DOHH2 (cell line): ENCODE measurements around the gene GNPTAB.

Source experiments
- H3F3A ChIP-seq: fragments of 200-600 bp; sonication (generic), shearing (Covaris generic); 2 replicates; pipeline ENCODE4 v1.6.0; 2016; ENCODE audit warnings: antibody characterized with exemption, mild to moderate bottlenecking; ENCODE audit not compliant: control insufficient read depth, insufficient read depth
- H3K27ac ChIP-seq: fragments of 200-600 bp; sonication (generic); 2 replicates; pipeline ENCODE4 v1.5.1; 2014; ENCODE audit warnings: low read depth, mild to moderate bottlenecking, low read length, moderate library complexity
- H3K27me3 ChIP-seq: fragments of 200-600 bp; sonication (generic); 2 replicates; pipeline ENCODE4 v1.6.1; 2014; ENCODE audit warnings: mild to moderate bottlenecking, low read length, mixed read lengths; ENCODE audit not compliant: control insufficient read depth
- H3K36me3 ChIP-seq: fragments of 200-600 bp; sonication (generic); 2 replicates; pipeline ENCODE4 v1.6.1; 2014; ENCODE audit warnings: mild to moderate bottlenecking, low read length, moderate library complexity, mixed read lengths; ENCODE audit not compliant: control insufficient read depth
- H3K4me1 ChIP-seq: fragments of 200-600 bp; sonication (generic); 2 replicates; pipeline ENCODE4 v1.6.1; 2014; ENCODE audit warnings: mild to moderate bottlenecking, low read length, mixed read lengths; ENCODE audit not compliant: control insufficient read depth
- H3K4me2 ChIP-seq: fragments of 200-600 bp; sonication (generic); 2 replicates; pipeline ENCODE4 v1.6.0; 2014; ENCODE audit warnings: mild to moderate bottlenecking, low read length, moderate library complexity
- H3K4me3 ChIP-seq: fragments of 200-600 bp; sonication (generic); 2 replicates; pipeline ENCODE4 v1.5.1; 2014; ENCODE audit warnings: mild to moderate bottlenecking, low read length, mixed read lengths
- H3K79me2 ChIP-seq: fragments of 200-600 bp; sonication (generic); 2 replicates; pipeline ENCODE4 v1.6.1; 2014; ENCODE audit warnings: mild to moderate bottlenecking, low read length, mixed read lengths; ENCODE audit not compliant: control insufficient read depth
- H3K9me2 ChIP-seq: fragments of 200-600 bp; sonication (generic); replicated peaks from 2 replicates; pipeline ENCODE4 v1.6.1; 2014; ENCODE audit warnings: mild to moderate bottlenecking, low read length, mixed read lengths; ENCODE audit not compliant: control insufficient read depth
- H3K9me3 ChIP-seq: fragments of 200-600 bp; sonication (generic); 2 replicates; pipeline ENCODE4 v1.6.1; 2014; ENCODE audit warnings: antibody characterized with exemption, low read length, mixed read lengths; ENCODE audit not compliant: control insufficient read depth, insufficient read depth
- H4K20me1 ChIP-seq: fragments of 200-600 bp; sonication (generic); 2 replicates; pipeline ENCODE4 v1.6.0; 2014; ENCODE audit warnings: low read depth, mild to moderate bottlenecking, antibody characterized with exemption, low read length, moderate library complexity; ENCODE audit not compliant: control insufficient read depth, insufficient read depth
- EZH2phosphoT487 ChIP-seq: fragments of 200-600 bp; sonication (generic); IDR thresholded peaks from 2 replicates; pipeline ENCODE4 v1.6.1; 2017; ENCODE audit warnings: borderline replicate concordance, mild to moderate bottlenecking, antibody characterized with exemption, low read length, moderate library complexity, mixed read lengths
- TF ChIP-seq, protein P1 (sequence below): fragments of 200-600 bp; sonication (generic); IDR thresholded peaks from one replicate; pipeline ENCODE4 v1.5.1; 2014; ENCODE audit warnings: antibody characterized with exemption, mild to moderate bottlenecking, low read depth, low read length; ENCODE audit not compliant: poor library complexity, severe bottlenecking

The GNPTAB gene

DNA sequence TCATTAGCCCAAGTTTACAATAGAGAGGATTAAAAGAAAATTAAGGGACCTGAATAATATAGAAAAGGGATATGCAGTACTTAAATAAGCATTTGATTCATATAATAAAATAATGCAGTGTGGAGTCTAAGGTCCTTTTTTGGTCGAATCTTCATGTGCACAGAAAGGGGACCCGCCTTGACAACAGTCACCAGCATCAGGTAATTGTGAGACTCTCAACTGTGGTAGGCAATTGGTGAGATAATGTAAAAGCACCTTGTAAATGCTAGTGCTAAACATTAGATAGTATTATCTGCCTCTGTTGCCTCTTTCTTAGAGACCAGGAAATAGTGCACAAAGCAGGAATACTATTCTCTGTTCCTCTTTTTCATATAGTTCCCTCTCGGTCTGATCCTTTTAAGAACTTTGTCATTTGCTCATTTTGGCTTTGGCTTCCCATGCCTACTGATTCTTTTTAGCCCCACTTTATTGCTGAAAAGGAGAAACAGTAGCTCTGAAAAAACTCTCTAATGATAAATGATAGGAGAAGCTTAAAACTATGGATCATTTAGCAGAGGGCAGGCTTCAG, 115.8 kb downstream of the GNPTAB start:
- H3F3A ChIP-seq, result no peaks in the 10 kb centered on the region
- H3K27me3 ChIP-seq, result no peaks in the 10 kb centered on the region
- H3K79me2 ChIP-seq, result peaks cover 2% of the 10 kb centered on the region; the same call in 1 of the 2 replicates
- no peaks in the 10 kb centered on the region; the same call in 1 of the 2 replicates for H4K20me1 ChIP-seq
- TF ChIP-seq, protein P1, sequence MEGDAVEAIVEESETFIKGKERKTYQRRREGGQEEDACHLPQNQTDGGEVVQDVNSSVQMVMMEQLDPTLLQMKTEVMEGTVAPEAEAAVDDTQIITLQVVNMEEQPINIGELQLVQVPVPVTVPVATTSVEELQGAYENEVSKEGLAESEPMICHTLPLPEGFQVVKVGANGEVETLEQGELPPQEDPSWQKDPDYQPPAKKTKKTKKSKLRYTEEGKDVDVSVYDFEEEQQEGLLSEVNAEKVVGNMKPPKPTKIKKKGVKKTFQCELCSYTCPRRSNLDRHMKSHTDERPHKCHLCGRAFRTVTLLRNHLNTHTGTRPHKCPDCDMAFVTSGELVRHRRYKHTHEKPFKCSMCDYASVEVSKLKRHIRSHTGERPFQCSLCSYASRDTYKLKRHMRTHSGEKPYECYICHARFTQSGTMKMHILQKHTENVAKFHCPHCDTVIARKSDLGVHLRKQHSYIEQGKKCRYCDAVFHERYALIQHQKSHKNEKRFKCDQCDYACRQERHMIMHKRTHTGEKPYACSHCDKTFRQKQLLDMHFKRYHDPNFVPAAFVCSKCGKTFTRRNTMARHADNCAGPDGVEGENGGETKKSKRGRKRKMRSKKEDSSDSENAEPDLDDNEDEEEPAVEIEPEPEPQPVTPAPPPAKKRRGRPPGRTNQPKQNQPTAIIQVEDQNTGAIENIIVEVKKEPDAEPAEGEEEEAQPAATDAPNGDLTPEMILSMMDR, result no peak
- TF ChIP-seq EZH2phosphoT487, result no peak
- H3K4me3 ChIP-seq, result no peak overlapping the region
- no peaks in the 10 kb centered on the region for H3K9me2 ChIP-seq
- H3K27ac ChIP-seq, result no peak overlapping the region
- H3K36me3 ChIP-seq, result peaks cover 18% of the 10 kb centered on the region
- H3K9me3 ChIP-seq, result no peaks in the 10 kb centered on the region
- no peak overlapping the region for H3K4me2 ChIP-seq
- H3K4me1 ChIP-seq, result peaks cover 17% of the 10 kb centered on the region

DNA sequence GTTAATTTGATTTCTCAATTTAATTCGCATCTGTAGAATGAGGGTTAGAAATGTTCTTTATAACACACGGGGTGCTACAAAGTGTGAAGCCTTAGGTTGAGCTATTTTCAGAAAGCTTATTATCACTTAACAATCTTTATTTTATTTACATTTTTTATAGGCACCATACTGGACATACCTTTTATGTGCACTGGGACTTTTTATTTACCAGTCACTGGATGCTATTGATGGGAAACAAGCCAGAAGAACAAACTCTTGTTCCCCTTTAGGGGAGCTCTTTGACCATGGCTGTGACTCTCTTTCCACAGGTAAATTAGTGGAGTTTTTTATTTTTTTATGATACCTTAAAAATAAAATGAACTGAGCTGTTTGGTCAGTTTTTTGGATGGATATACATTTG, 116.8 kb downstream of the GNPTAB start:
- Histone ChIP-seq H3K27ac (no peak overlapping the region), H3K4me3 (no peak overlapping the region), H3K9me3 (no peaks in the 10 kb centered on the region), H3K36me3 (peaks cover 13% of the 10 kb centered on the region), H3K4me2 (no peak overlapping the region), H3K79me2 (peaks cover 2% of the 10 kb centered on the region; the same call in 1 of the 2 replicates), H3K27me3 (no peaks in the 10 kb centered on the region), H3K9me2 (no peaks in the 10 kb centered on the region), H3K4me1 (peaks cover 10% of the 10 kb centered on the region), H4K20me1 (no peaks in the 10 kb centered on the region; the same call in 1 of the 2 replicates), H3F3A (no peaks in the 10 kb centered on the region)
- TF ChIP-seq EZH2phosphoT487, result no peak

DNA sequence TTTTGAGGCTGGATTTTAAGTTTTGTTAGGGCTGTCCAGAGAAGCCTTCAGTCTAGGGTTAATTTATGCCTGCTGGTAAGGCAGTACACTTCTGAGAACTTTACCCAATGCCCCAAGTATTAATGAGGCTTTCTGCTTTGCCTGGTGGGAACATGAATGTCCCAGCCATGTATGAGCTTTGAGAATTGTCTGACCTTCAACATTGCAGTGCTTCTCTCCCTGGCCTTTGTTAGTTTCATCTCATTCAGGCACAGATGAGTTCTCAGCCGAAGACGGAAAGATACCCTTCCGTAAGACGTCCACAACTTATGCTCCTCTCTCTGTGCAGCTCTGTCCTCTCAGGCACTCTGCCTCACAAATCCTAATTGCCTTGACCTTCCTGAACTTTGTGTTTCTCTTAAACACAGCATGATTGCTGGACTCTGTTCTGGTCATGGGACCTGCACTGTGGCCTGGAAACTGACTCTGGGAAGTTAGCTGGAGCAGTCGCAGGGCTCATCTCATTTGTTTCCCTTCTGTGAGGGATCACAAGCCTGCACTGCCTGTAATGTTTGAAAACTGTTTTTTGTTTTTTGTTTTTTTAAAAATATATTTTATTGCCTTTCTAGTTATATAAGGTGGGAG, 117.6 kb downstream of the GNPTAB start:
- peaks cover 7% of the 10 kb centered on the region for H3K4me1 ChIP-seq
- no peak overlapping the region for H3K4me3 ChIP-seq
- no peak overlapping the region for H3K27ac ChIP-seq
- no peak overlapping the region for H3K4me2 ChIP-seq
- no peaks in the 10 kb centered on the region for H3K9me3 ChIP-seq
- peaks cover 2% of the 10 kb centered on the region; the same call in 1 of the 2 replicates for H3K79me2 ChIP-seq
- H3F3A ChIP-seq, result no peaks in the 10 kb centered on the region
- no peaks in the 10 kb centered on the region; the same call in 1 of the 2 replicates for H4K20me1 ChIP-seq
- peaks cover 13% of the 10 kb centered on the region for H3K36me3 ChIP-seq
- H3K9me2 ChIP-seq, result no peaks in the 10 kb centered on the region
- no peak for TF ChIP-seq EZH2phosphoT487
- TF ChIP-seq, protein P1, result no peak
- no peaks in the 10 kb centered on the region for H3K27me3 ChIP-seq

DNA sequence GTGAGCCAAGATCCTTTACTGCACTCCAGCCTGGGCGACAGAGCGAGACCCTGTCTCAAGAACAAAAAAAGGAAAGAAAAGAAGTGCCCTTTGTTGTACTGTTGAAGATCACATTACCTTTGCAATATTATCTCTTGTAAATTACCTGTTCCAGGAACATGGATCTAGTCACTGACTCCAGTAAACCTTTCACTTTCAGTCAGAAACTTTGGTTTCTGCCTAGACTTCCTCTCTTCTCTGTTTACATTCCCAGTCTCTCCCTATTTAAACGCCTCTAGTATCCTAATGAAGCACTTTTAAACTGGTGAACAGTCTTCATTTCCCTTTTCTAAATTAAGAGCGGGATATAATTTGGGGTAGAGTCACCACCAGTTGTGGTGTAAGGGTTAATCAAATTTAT, 120.5 kb downstream of the GNPTAB start:
- TF ChIP-seq, protein P1, result no peak
- no peak for TF ChIP-seq EZH2phosphoT487
- no peaks in the 10 kb centered on the region for H3K9me3 ChIP-seq

More for the DNA sequence above, 120.5 kb downstream of the GNPTAB start:
- H3K36me3 ChIP-seq, result peaks cover 5% of the 10 kb centered on the region; the same call in 1 of the 2 replicates
- no peaks in the 10 kb centered on the region for H3F3A ChIP-seq
- no peak overlapping the region for H3K4me2 ChIP-seq
- no peak overlapping the region for H3K27ac ChIP-seq
- no peaks in the 10 kb centered on the region for H3K9me2 ChIP-seq
- peaks cover 10% of the 10 kb centered on the region for H3K4me1 ChIP-seq
- peaks cover 17% of the 10 kb centered on the region for H3K79me2 ChIP-seq
- H3K4me3 ChIP-seq, result no peak overlapping the region
- no peaks in the 10 kb centered on the region; the same call in 1 of the 2 replicates for H4K20me1 ChIP-seq
- H3K27me3 ChIP-seq, result no peaks in the 10 kb centered on the region
